Measurements from ENCODE around the gene GRIK2. TPM values are rescaled to one million over a fixed set of nuclear protein-coding genes. Genes with fewer than 3 reads are reported as not detected.

Gene GRIK2
- total RNA-seq, 3 donors from 2014 or later = 1.3 to 1.8 (median 1.5) TPM

DNA sequence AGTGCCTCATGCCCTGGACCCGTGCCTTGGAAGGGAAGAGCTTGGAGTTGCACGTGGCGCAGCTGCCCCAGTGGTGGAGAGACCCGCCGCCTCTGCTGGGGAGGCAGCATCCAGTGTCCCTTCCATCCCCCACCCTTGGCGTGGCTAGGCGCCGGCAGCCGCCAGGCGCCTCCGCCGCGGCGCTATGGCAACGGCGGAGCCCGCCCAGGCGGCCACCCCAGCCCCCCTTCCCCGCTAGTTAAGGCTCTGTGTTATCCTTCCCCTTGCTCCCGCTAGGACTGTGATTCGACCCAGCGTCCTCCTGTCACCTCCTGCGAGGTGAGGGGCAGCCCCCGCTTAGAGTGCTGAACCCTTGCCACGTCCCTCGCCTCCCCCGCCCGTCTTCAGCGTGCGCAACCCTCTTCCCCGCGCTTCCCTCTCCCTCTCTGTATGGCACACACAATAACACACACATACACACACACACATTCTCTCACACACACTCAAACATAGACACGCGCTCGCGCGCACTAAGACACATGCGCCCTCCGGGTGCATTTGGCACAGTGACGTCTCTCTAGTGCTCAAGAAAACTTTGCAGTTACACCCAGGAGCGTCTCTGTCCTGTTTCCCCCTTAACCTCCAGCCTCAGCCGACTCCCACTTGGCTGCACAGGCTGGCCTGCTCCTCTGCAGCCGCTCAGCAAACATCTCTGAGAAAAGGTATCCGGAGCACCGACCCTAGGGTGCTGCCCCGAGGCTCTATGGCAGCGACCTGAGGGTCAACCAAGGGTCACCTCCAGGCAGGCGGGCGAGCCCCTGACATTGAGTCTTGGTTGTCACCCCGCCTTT, 8.5 kb downstream of the GRIK2 start:
- Histone ChIP-seq H3K4me1 (ENCODE audit: low read depth) (no peaks in the 10 kb centered on the region), H3K4me3 (no peak overlapping the region), H3K36me3 (ENCODE audit: low read depth) (no peaks in the 10 kb centered on the region), H3K9me3 (no peaks in the 10 kb centered on the region)
- DNase-seq (no peak), ATAC-seq (peak; percentile 22)
- intact Hi-C loops (cut with DNase I, micrococcal nuclease) = no loop called here
- no peak for TF ChIP-seq CTCF (IDR thresholded peaks at IDR 0.05)

GRCh38 chr6:101402622-101403031, 9.1 kb downstream of the GRIK2 start:
- H3K9me3 ChIP-seq = no peaks in the 10 kb centered on the region
- peak; percentile 57 for ATAC-seq

DNA sequence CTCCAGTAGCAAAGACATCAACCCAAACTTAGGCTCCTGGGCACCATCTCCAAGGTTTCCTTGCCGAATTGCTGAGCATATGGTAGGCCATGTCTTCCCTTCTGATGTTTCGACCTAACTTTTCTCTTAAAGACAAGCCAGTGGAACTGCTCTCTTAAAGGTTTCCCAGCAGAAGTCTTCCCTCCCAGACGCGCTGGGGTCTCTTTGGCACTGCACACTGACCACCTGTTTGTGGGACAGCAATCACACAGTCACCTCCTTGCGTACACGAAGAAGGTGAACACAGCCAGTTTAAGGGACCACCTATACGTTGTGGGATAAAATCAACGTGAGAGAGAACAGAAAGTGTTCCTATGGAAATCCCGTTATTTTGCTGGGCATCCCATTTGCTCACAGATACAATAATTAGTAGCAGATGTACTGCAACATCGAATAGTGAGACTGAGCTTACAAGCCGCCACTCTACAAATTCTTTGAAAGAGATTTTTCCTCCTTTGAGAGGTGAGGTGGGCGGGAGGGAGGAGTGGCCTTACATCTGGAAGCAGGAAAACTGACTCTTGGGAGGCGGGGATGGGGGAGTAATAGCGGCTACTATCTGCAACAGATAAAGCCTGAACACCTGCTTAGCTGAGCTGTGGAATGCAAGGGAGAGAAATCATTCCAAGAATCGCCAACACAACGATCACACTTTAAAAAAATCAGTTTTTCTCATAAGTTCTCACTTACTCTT, 9.9 kb downstream of the GRIK2 start:
- intact Hi-C loops (cut with DNase I, micrococcal nuclease) = no loop called here
- H3K4me3 ChIP-seq = no peak overlapping the region
- H3K4me1 ChIP-seq (ENCODE audit: low read depth) = no peaks in the 10 kb centered on the region
- TF ChIP-seq CTCF (IDR thresholded peaks at IDR 0.05) = no peak
- no peaks in the 10 kb centered on the region for H3K9me3 ChIP-seq
- DNase-seq (no peak), ATAC-seq (no peak)
- no peaks in the 10 kb centered on the region for H3K36me3 ChIP-seq (ENCODE audit: low read depth)

More at GRCh38 chr6:101402622-101403031, 9.1 kb downstream of the GRIK2 start:
- TF ChIP-seq CTCF (IDR thresholded peaks at IDR 0.05) = no peak
- intact Hi-C loops (cut with DNase I, micrococcal nuclease) = no loop called here
- Histone ChIP-seq H3K4me3 (no peak overlapping the region), H3K36me3 (ENCODE audit: low read depth) (no peaks in the 10 kb centered on the region), H3K4me1 (ENCODE audit: low read depth) (no peaks in the 10 kb centered on the region)
- DNase-seq = peak in 1 of 3 donors; percentile 44

DNA sequence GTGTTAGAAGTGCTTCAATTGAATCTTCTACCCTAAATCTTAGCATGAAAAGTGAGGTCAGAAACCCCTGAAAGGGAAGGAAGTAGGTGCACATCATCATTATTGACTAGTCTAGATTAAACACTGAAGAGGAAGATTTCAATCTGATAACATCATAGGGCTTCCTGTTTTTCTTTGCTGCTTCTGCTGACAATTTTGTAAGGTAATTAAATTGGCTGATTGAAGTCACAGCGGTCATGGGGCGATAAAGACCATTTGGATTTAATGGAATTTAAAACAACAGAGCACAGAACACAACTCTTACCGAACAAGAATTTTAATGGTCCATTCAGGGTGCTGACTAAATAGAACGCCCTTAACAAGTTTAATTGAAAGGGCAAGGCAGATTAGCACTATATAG, 11.3 kb downstream of the GRIK2 start:
- DNase-seq (no peak), ATAC-seq (no peak)
- H3K4me1 ChIP-seq (ENCODE audit: low read depth) = no peaks in the 10 kb centered on the region
- intact Hi-C loops (cut with DNase I, micrococcal nuclease) = no loop called here
- no peaks in the 10 kb centered on the region for H3K36me3 ChIP-seq (ENCODE audit: low read depth)
- no peak for TF ChIP-seq CTCF (IDR thresholded peaks at IDR 0.05)
- no peaks in the 10 kb centered on the region for H3K9me3 ChIP-seq
- no peak overlapping the region for H3K4me3 ChIP-seq

DNA sequence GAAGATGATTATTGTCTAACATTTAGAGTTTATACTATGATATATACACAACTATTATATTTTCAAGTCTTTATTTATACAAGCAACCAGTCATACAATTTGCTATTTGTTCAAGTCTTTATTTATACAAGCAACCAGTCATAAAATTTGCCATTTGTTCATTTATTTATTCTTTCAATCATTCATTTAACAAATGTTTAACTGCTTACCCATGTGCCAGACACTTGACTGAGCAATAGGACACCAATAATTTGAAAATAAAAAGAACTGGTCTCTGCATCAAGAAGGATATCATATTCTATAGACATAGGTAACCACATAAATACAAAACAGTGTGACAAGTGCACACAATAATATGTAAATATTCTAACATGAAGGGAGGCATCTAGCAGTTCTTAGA, 20.3 kb downstream of the GRIK2 start:
- H3K4me1 ChIP-seq (ENCODE audit: low read depth) = no peaks in the 10 kb centered on the region
- no peak for TF ChIP-seq CTCF (IDR thresholded peaks at IDR 0.05)
- H3K4me3 ChIP-seq = no peak overlapping the region
- no peak for ATAC-seq
- no peak for DNase-seq
- no peaks in the 10 kb centered on the region for H3K36me3 ChIP-seq (ENCODE audit: low read depth)
- intact Hi-C loops (cut with DNase I, micrococcal nuclease) = no loop called here
- no peaks in the 10 kb centered on the region for H3K9me3 ChIP-seq
